ENCODE data around the gene NOP16. TPM values are rescaled to one million over a fixed set of nuclear protein-coding genes. Genes with fewer than 3 reads are reported as not detected.

Gene NOP16
- total RNA-seq, 1 donor from 2014 or later = 27.7 TPM

DNA sequence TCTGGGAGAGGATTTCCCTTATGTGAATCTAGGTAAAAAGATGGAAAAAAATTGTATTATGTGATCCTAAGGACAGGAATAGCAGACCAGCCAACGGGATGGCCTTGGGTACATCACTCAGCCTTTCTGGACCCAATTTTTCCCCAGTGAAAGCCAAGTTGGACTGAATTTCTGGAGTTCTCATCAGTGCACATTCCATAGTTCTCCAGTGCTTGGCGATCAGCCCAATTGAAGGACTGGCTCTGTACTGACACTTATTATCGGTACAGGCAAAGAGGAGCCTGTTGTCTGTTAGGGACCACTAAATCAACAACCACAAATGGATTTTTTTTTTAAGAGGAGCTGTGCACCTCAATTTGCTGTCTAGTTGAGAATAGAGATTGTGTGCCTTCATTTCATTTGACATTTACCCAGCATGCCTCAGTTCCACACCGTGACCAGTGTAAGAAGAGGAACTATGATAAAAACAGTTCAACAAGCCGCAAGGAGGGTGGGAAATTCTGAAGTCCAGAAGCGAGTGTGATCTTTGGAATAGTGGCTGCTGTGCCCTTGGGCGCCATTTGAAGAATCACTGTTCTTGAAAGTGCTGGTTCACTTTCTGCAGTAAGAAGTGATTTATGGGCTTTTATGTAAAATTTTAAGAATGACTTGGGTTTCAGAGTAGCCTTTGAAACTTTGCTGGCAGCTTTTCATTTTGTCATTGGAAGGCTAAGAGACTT, 15.1 kb downstream of the NOP16 start:
- Mint-ChIP-seq H3K4me1 (peaks cover 10% of the 10 kb centered on the region), H3K9me3 (no peaks in the 10 kb centered on the region), H3K4me3 (no peak overlapping the region), H3K36me3 (peaks cover 22% of the 10 kb centered on the region), H3K27me3 (ENCODE audit: low read depth) (no peaks in the 10 kb centered on the region), H3K27ac (peak overlapping the region; percentile 18)
- TF ChIP-seq, protein P1, sequence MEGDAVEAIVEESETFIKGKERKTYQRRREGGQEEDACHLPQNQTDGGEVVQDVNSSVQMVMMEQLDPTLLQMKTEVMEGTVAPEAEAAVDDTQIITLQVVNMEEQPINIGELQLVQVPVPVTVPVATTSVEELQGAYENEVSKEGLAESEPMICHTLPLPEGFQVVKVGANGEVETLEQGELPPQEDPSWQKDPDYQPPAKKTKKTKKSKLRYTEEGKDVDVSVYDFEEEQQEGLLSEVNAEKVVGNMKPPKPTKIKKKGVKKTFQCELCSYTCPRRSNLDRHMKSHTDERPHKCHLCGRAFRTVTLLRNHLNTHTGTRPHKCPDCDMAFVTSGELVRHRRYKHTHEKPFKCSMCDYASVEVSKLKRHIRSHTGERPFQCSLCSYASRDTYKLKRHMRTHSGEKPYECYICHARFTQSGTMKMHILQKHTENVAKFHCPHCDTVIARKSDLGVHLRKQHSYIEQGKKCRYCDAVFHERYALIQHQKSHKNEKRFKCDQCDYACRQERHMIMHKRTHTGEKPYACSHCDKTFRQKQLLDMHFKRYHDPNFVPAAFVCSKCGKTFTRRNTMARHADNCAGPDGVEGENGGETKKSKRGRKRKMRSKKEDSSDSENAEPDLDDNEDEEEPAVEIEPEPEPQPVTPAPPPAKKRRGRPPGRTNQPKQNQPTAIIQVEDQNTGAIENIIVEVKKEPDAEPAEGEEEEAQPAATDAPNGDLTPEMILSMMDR (IDR thresholded peaks at IDR 0.05; ENCODE audit: unreplicated experiment) = no peak
- DNase-seq (ENCODE audit: low spot score in 2 of 2, unreplicated experiment in 2 of 2) = no peak

DNA sequence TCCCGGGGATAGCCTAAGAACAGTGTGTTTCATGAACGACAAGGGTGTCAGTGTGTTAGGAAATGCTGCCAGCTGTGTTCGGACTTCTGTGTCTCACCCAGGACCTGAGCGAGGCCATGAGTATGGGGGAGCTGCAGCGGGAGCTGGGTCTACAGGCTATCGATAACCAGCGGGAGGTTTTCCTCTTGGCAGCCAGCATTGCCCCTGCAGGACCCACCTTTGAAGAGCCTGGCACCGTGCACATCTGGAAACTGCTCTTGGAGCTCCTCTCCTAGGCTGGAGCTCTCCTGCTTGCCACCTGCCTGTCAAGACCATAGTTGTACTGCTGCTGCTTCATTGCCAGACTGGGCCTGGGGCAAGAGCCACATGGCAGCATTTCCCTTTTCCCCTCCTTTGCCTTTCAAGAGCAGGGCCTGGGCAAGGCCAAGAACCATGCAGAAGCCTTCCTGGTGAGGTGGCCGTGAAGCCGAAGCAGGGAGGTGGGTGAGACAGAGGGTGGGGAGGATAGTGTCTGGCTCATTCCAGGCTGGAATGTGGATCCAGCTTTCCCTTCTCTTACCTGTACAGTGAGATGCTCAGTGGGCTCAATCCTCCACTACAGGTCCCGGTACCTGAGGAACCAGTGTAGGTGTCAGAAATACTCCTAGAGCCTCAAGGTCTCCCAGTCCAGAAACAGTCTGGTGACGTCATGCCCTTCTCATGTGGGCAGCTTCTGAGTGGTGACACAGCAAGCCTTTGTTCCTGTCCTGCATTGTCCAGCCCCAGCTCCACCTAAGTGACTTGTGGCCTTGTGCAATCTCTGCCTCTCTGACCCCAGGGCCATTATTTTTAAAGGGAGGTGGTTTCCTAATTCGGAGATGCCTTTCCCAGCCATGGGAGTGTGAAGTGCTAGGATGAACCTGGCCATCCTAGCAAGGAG, 16.5 kb downstream of the NOP16 start:
- H3K9me3 Mint-ChIP-seq = no peaks in the 10 kb centered on the region
- H3K27ac Mint-ChIP-seq = no peak overlapping the region
- TF ChIP-seq, protein P1 (IDR thresholded peaks at IDR 0.05; ENCODE audit: unreplicated experiment) = no peak
- peaks cover 30% of the 10 kb centered on the region for H3K36me3 Mint-ChIP-seq
- no peaks in the 10 kb centered on the region for H3K27me3 Mint-ChIP-seq (ENCODE audit: low read depth)
- peaks cover 10% of the 10 kb centered on the region for H3K4me1 Mint-ChIP-seq
- no peak overlapping the region for H3K4me3 Mint-ChIP-seq
- no peak for DNase-seq (ENCODE audit: low spot score in 2 of 2, unreplicated experiment in 2 of 2)

DNA sequence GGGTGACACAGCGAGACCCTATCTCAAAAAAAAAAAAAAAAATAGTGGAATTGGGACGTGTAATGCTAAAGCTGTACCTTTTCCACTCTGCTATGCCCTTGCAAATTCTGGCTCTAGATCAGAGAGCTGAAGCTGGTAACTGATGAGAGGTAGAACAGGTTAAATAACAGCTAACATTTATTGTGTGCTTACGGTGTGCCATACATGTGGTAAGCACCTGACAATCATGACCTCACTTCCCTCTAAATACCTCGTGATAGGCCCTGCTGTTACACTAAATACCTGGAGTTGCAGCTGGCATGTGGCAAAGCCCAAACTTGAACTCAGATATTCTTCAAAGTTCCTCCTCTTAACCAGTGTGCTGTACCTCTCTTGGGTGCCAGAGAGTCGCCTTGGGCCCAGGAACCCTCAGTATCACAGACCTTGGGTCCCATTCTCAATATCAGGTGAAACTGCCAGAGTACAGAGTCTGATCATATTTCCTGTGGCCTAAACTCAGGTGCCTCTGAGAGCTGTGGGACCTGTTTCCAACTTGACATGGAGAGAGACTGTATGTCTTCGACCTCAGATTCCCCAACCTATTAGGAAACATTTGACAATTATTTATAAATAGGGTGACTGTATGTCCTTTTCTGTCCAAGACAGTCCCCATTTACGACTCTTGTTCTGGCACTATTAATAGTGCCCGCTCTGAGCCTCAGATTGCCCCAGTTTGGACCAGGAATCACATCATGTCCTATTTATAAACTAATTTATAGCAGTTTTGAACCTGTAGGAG, 18.3 kb downstream of the NOP16 start:
- no peak overlapping the region for H3K4me3 Mint-ChIP-seq
- H3K9me3 Mint-ChIP-seq = no peaks in the 10 kb centered on the region
- TF ChIP-seq, protein P1 (IDR thresholded peaks at IDR 0.05; ENCODE audit: unreplicated experiment) = no peak
- H3K27ac Mint-ChIP-seq = no peak overlapping the region
- DNase-seq (ENCODE audit: low spot score in 2 of 2, unreplicated experiment in 2 of 2) = no peak
- no peaks in the 10 kb centered on the region for H3K27me3 Mint-ChIP-seq (ENCODE audit: low read depth)
- H3K4me1 Mint-ChIP-seq = peaks cover 13% of the 10 kb centered on the region
- H3K36me3 Mint-ChIP-seq = peaks cover 26% of the 10 kb centered on the region

DNA sequence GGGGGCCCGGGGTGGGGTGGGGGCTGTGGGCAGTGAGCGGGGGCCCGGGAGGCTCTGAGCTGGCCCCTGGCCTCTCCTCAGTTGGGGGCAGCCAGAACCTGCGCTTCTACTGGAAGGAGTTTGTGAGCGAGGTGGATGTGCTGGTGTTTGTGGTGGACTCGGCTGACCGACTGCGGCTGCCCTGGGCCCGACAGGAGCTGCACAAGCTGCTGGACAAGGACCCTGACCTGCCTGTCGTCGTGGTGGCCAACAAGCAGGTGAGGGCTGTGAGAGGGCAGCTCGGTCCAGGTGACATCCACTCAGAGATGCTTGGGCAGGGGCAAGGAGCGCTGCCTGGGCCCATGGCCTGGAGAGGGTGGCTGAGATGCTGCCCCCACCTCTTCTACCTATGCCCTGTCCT, 19.7 kb downstream of the NOP16 start:
- no peak for DNase-seq (ENCODE audit: low spot score in 2 of 2, unreplicated experiment in 2 of 2)
- no peak overlapping the region for H3K27ac Mint-ChIP-seq
- no peaks in the 10 kb centered on the region for H3K9me3 Mint-ChIP-seq
- H3K36me3 Mint-ChIP-seq = peaks cover 24% of the 10 kb centered on the region
- H3K27me3 Mint-ChIP-seq (ENCODE audit: low read depth) = peaks cover 2% of the 10 kb centered on the region
- H3K4me1 Mint-ChIP-seq = peaks cover 13% of the 10 kb centered on the region
- no peak overlapping the region for H3K4me3 Mint-ChIP-seq
- TF ChIP-seq, protein P1 (IDR thresholded peaks at IDR 0.05; ENCODE audit: unreplicated experiment) = no peak

DNA sequence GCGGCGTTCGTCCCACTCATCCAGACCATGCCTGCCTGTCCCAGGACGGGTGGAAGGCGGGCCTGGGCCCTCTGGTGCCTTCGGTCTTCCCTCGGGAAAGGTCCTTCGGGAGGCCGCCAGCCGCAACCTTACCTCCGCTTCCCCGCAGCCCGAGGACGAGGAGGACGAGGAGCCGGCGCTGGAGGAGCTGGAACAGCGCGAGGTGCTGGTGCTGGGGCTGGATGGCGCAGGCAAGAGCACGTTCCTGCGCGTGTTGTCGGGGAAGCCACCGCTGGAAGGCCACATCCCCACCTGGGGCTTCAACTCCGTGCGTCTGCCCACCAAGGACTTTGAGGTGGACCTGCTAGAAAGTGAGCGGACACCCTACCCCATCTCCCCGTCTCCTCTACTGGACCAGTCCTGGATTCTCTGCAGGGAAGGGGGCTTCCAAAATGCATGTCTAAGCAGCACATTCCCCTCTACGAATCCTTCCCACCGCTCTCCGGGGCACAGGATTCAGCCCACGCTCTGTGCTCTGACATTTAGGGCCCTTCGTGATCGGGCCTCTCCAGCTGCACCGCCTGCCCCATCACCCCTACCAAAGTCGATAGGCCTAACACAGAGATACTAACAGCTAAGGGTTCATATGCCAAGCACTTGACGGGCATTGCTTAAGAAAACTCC, 22.0 kb downstream of the NOP16 start:
- no peaks in the 10 kb centered on the region for H3K9me3 Mint-ChIP-seq
- H3K4me1 Mint-ChIP-seq = peaks cover 8% of the 10 kb centered on the region
- H3K36me3 Mint-ChIP-seq = peaks cover 22% of the 10 kb centered on the region
- no peak overlapping the region for H3K27ac Mint-ChIP-seq
- TF ChIP-seq, protein P1 (IDR thresholded peaks at IDR 0.05; ENCODE audit: unreplicated experiment) = no peak
- DNase-seq (ENCODE audit: low spot score in 2 of 2, unreplicated experiment in 2 of 2) = no peak
- peaks cover 17% of the 10 kb centered on the region for H3K27me3 Mint-ChIP-seq (ENCODE audit: low read depth)
- peak overlapping the region; percentile 69 for H3K4me3 Mint-ChIP-seq

All from mesothelial cell of epicardium (in vitro differentiated cells).